ENCODE results near the gene ATOSA.

ATOSA gene

GRCh38 chr15:52673734-52674133, 5.5 kb downstream of the ATOSA start:
- H3K9ac ChIP-seq (ENCODE audit: low read length in 5 of 5), result peak overlapping the region in 2 of 5 donors; percentile 24 to 30
- H3K27ac ChIP-seq (ENCODE audit: low read depth, low read length), result no peak overlapping the region
- H3K4me3 ChIP-seq (ENCODE audit: low read depth in 1 of 5, low read length in 5 of 5), result no peak overlapping the region
- no peaks in the 10 kb centered on the region for H3K9me3 ChIP-seq (ENCODE audit: control insufficient read depth in 5 of 5, low read length in 5 of 5)
- H3K4me1 ChIP-seq (ENCODE audit: control insufficient read depth in 5 of 5, insufficient read depth in 5 of 5, low read length in 5 of 5), result peaks cover 2 to 46% (median 34%) of the 10 kb centered on the region in 5 donors
- no peaks in the 10 kb centered on the region for H3K27me3 ChIP-seq (ENCODE audit: control insufficient read depth in 5 of 5, insufficient read depth in 4 of 5, low read length in 5 of 5)
- peaks cover 29 to 53% (median 47%) of the 10 kb centered on the region in 5 donors for H3K36me3 ChIP-seq (ENCODE audit: control insufficient read depth in 5 of 5, insufficient read depth in 5 of 5, low read length in 5 of 5)

GRCh38 chr15:52673312-52673711, 5.9 kb downstream of the ATOSA start:
- Histone ChIP-seq H3K9ac (ENCODE audit: low read length in 5 of 5) (peak overlapping the region in 2 of 5 donors; percentile 24 to 30), H3K4me1 (ENCODE audit: control insufficient read depth in 5 of 5, insufficient read depth in 5 of 5, low read length in 5 of 5) (peaks cover 2 to 48% (median 34%) of the 10 kb centered on the region in 5 donors), H3K9me3 (ENCODE audit: control insufficient read depth in 5 of 5, low read length in 5 of 5) (no peaks in the 10 kb centered on the region), H3K27ac (ENCODE audit: low read depth, low read length) (no peak overlapping the region), H3K36me3 (ENCODE audit: control insufficient read depth in 5 of 5, insufficient read depth in 5 of 5, low read length in 5 of 5) (peaks cover 29 to 54% (median 47%) of the 10 kb centered on the region in 5 donors), H3K4me3 (ENCODE audit: low read depth in 1 of 5, low read length in 5 of 5) (no peak overlapping the region), H3K27me3 (ENCODE audit: control insufficient read depth in 5 of 5, insufficient read depth in 4 of 5, low read length in 5 of 5) (no peaks in the 10 kb centered on the region)

- Histone ChIP-seq H3K36me3 (ENCODE audit: control insufficient read depth in 5 of 5, insufficient read depth in 5 of 5, low read length in 5 of 5) (peaks cover 35 to 61% (median 54%) of the 10 kb centered on the region in 5 donors), H3K9ac (ENCODE audit: low read length in 5 of 5) (peak overlapping the region in 1 of 5 donors; percentile 8), H3K4me1 (ENCODE audit: control insufficient read depth in 5 of 5, insufficient read depth in 5 of 5, low read length in 5 of 5) (peaks cover 0 to 46% (median 34%) of the 10 kb centered on the region in 5 donors), H3K27me3 (ENCODE audit: control insufficient read depth in 5 of 5, insufficient read depth in 4 of 5, low read length in 5 of 5) (no peaks in the 10 kb centered on the region), H3K27ac (ENCODE audit: low read depth, low read length) (no peak overlapping the region), H3K9me3 (ENCODE audit: control insufficient read depth in 5 of 5, low read length in 5 of 5) (no peaks in the 10 kb centered on the region), H3K4me3 (ENCODE audit: low read depth in 1 of 5, low read length in 5 of 5) (no peak overlapping the region)
These were observed 6.5 kb downstream of the ATOSA start for GRCh38 chr15:52672661-52673060.

GRCh38 chr15:52670087-52670486, 9.1 kb downstream of the ATOSA start:
- Histone ChIP-seq H3K27me3 (ENCODE audit: control insufficient read depth in 5 of 5, insufficient read depth in 4 of 5, low read length in 5 of 5) (no peaks in the 10 kb centered on the region), H3K27ac (ENCODE audit: low read depth, low read length) (no peak overlapping the region)

GRCh38 chr15:52668133-52668532, 11.1 kb downstream of the ATOSA start:
- Histone ChIP-seq H3K36me3 (ENCODE audit: control insufficient read depth in 5 of 5, insufficient read depth in 5 of 5, low read length in 5 of 5) (peaks cover 52 to 82% (median 77%) of the 10 kb centered on the region in 5 donors), H3K27me3 (ENCODE audit: control insufficient read depth in 5 of 5, insufficient read depth in 4 of 5, low read length in 5 of 5) (no peaks in the 10 kb centered on the region), H3K9me3 (ENCODE audit: control insufficient read depth in 5 of 5, low read length in 5 of 5) (no peaks in the 10 kb centered on the region), H3K27ac (ENCODE audit: low read depth, low read length) (no peak overlapping the region), H3K4me1 (ENCODE audit: control insufficient read depth in 5 of 5, insufficient read depth in 5 of 5, low read length in 5 of 5) (peaks cover 0 to 11% (median 6%) of the 10 kb centered on the region in 5 donors), H3K9ac (ENCODE audit: low read length in 5 of 5) (no peak overlapping the region), H3K4me3 (ENCODE audit: low read depth in 1 of 5, low read length in 5 of 5) (no peak overlapping the region)

More at GRCh38 chr15:52670087-52670486, 9.1 kb downstream of the ATOSA start:
- Histone ChIP-seq H3K36me3 (ENCODE audit: control insufficient read depth in 5 of 5, insufficient read depth in 5 of 5, low read length in 5 of 5) (peaks cover 42 to 78% (median 73%) of the 10 kb centered on the region in 5 donors), H3K4me3 (ENCODE audit: low read depth in 1 of 5, low read length in 5 of 5) (no peak overlapping the region), H3K9ac (ENCODE audit: low read length in 5 of 5) (no peak overlapping the region), H3K4me1 (ENCODE audit: control insufficient read depth in 5 of 5, insufficient read depth in 5 of 5, low read length in 5 of 5) (peaks cover 0 to 27% (median 14%) of the 10 kb centered on the region in 5 donors), H3K9me3 (ENCODE audit: control insufficient read depth in 5 of 5, low read length in 5 of 5) (no peaks in the 10 kb centered on the region)

GRCh38 chr15:52667597-52667996, 11.6 kb downstream of the ATOSA start:
- peaks cover 0 to 11% (median 6%) of the 10 kb centered on the region in 5 donors for H3K4me1 ChIP-seq (ENCODE audit: control insufficient read depth in 5 of 5, insufficient read depth in 5 of 5, low read length in 5 of 5)
- no peak overlapping the region for H3K4me3 ChIP-seq (ENCODE audit: low read depth in 1 of 5, low read length in 5 of 5)
- no peak overlapping the region for H3K27ac ChIP-seq (ENCODE audit: low read depth, low read length)
- no peak overlapping the region for H3K9ac ChIP-seq (ENCODE audit: low read length in 5 of 5)
- H3K9me3 ChIP-seq (ENCODE audit: control insufficient read depth in 5 of 5, low read length in 5 of 5), result no peaks in the 10 kb centered on the region
- no peaks in the 10 kb centered on the region for H3K27me3 ChIP-seq (ENCODE audit: control insufficient read depth in 5 of 5, insufficient read depth in 4 of 5, low read length in 5 of 5)
- peaks cover 51 to 81% (median 77%) of the 10 kb centered on the region in 5 donors for H3K36me3 ChIP-seq (ENCODE audit: control insufficient read depth in 5 of 5, insufficient read depth in 5 of 5, low read length in 5 of 5)

- Histone ChIP-seq H3K4me3 (ENCODE audit: low read depth in 1 of 5, low read length in 5 of 5) (no peak overlapping the region), H3K9ac (ENCODE audit: low read length in 5 of 5) (no peak overlapping the region), H3K9me3 (ENCODE audit: control insufficient read depth in 5 of 5, low read length in 5 of 5) (no peaks in the 10 kb centered on the region), H3K27me3 (ENCODE audit: control insufficient read depth in 5 of 5, insufficient read depth in 4 of 5, low read length in 5 of 5) (no peaks in the 10 kb centered on the region), H3K4me1 (ENCODE audit: control insufficient read depth in 5 of 5, insufficient read depth in 5 of 5, low read length in 5 of 5) (peaks cover 0 to 25% (median 5%) of the 10 kb centered on the region in 5 donors), H3K36me3 (ENCODE audit: control insufficient read depth in 5 of 5, insufficient read depth in 5 of 5, low read length in 5 of 5) (peaks cover 43 to 79% (median 58%) of the 10 kb centered on the region in 5 donors), H3K27ac (ENCODE audit: low read depth, low read length) (peak overlapping the region; percentile 6)
These were observed 15.5 kb downstream of the ATOSA start for GRCh38 chr15:52663536-52664294.

- peaks cover 34 to 68% (median 55%) of the 10 kb centered on the region in 5 donors for H3K36me3 ChIP-seq (ENCODE audit: control insufficient read depth in 5 of 5, insufficient read depth in 5 of 5, low read length in 5 of 5)
- no peaks in the 10 kb centered on the region for H3K27me3 ChIP-seq (ENCODE audit: control insufficient read depth in 5 of 5, insufficient read depth in 4 of 5, low read length in 5 of 5)
- no peak overlapping the region for H3K4me3 ChIP-seq (ENCODE audit: low read depth in 1 of 5, low read length in 5 of 5)
- no peak overlapping the region for H3K27ac ChIP-seq (ENCODE audit: low read depth, low read length)
- no peak overlapping the region for H3K9ac ChIP-seq (ENCODE audit: low read length in 5 of 5)
- peaks cover 0 to 30% (median 13%) of the 10 kb centered on the region in 5 donors for H3K4me1 ChIP-seq (ENCODE audit: control insufficient read depth in 5 of 5, insufficient read depth in 5 of 5, low read length in 5 of 5)
- H3K9me3 ChIP-seq (ENCODE audit: control insufficient read depth in 5 of 5, low read length in 5 of 5), result no peaks in the 10 kb centered on the region
These were observed 17.3 kb downstream of the ATOSA start for GRCh38 chr15:52661909-52662308.

- peak overlapping the region in 1 of 5 donors; percentile 15 for H3K9ac ChIP-seq (ENCODE audit: low read length in 5 of 5)
- H3K4me1 ChIP-seq (ENCODE audit: control insufficient read depth in 5 of 5, insufficient read depth in 5 of 5, low read length in 5 of 5), result peaks cover 2 to 43% (median 15%) of the 10 kb centered on the region in 5 donors
- no peaks in the 10 kb centered on the region for H3K9me3 ChIP-seq (ENCODE audit: control insufficient read depth in 5 of 5, low read length in 5 of 5)
- H3K27me3 ChIP-seq (ENCODE audit: control insufficient read depth in 5 of 5, insufficient read depth in 4 of 5, low read length in 5 of 5), result no peaks in the 10 kb centered on the region
- peaks cover 31 to 59% (median 51%) of the 10 kb centered on the region in 5 donors for H3K36me3 ChIP-seq (ENCODE audit: control insufficient read depth in 5 of 5, insufficient read depth in 5 of 5, low read length in 5 of 5)
- peak overlapping the region; percentile 52 for H3K27ac ChIP-seq (ENCODE audit: low read depth, low read length)
- H3K4me3 ChIP-seq (ENCODE audit: low read depth in 1 of 5, low read length in 5 of 5), result no peak overlapping the region
These were observed 19.0 kb downstream of the ATOSA start for GRCh38 chr15:52660192-52660591.

- no peak overlapping the region for H3K9ac ChIP-seq (ENCODE audit: low read length in 5 of 5)
- no peaks in the 10 kb centered on the region for H3K9me3 ChIP-seq (ENCODE audit: control insufficient read depth in 5 of 5, low read length in 5 of 5)
- no peaks in the 10 kb centered on the region for H3K27me3 ChIP-seq (ENCODE audit: control insufficient read depth in 5 of 5, insufficient read depth in 4 of 5, low read length in 5 of 5)
- H3K4me1 ChIP-seq (ENCODE audit: control insufficient read depth in 5 of 5, insufficient read depth in 5 of 5, low read length in 5 of 5), result peaks cover 2 to 44% (median 15%) of the 10 kb centered on the region in 5 donors
- H3K4me3 ChIP-seq (ENCODE audit: low read depth in 1 of 5, low read length in 5 of 5), result no peak overlapping the region
- peak overlapping the region; percentile 70 for H3K27ac ChIP-seq (ENCODE audit: low read depth, low read length)
- peaks cover 19 to 55% (median 45%) of the 10 kb centered on the region in 5 donors for H3K36me3 ChIP-seq (ENCODE audit: control insufficient read depth in 5 of 5, insufficient read depth in 5 of 5, low read length in 5 of 5)
These were observed 20.2 kb downstream of the ATOSA start for GRCh38 chr15:52658955-52659354.
